Upper lobe of right lung (tissue), 1 donor: ENCODE results near the gene USP9X. TPM values are rescaled to one million over a fixed set of nuclear protein-coding genes. Genes with fewer than 3 reads are reported as not detected.
A peak's percentile ranks its signal among the peaks of the same experiment; 100 is the strongest.

Experiments used
- ATAC-seq: fragments of 200-7000 bp; cut with Tn5 transposase; one replicate; pipeline ENCODE4 v1.9.1; 2020; ENCODE audit warnings: mild to moderate bottlenecking, moderate library complexity
- DNase-seq: peaks from one replicate; pipeline ENCODE4 v3.0.0-alpha.2; 2020
- H3K27ac ChIP-seq: fragments of 200-600 bp; one replicate; pipeline ENCODE4 v1.8.0; 2022
- H3K27me3 ChIP-seq: fragments of 200-600 bp; one replicate; pipeline ENCODE4 v1.8.0; 2022; ENCODE audit warnings: mild to moderate bottlenecking
- H3K36me3 ChIP-seq: fragments of 200-600 bp; one replicate; pipeline ENCODE4 v1.8.0; 2022
- H3K4me1 ChIP-seq: fragments of 200-600 bp; one replicate; pipeline ENCODE4 v1.8.0; 2022
- H3K4me3 ChIP-seq: fragments of 200-600 bp; one replicate; pipeline ENCODE4 v1.8.0; 2022; ENCODE audit warnings: mild to moderate bottlenecking
- H3K9me3 ChIP-seq: fragments of 200-600 bp; one replicate; pipeline ENCODE4 v1.8.0; 2022
- intact Hi-C: fragments of 100-400 bp; cut with DNase I; formaldehyde crosslinking; loops from one replicate; pipeline ENCODE4 v1.11.0; 2022
- total RNA-seq: library from RNA; stranded (reverse); fragmentation: NEBNext Ultra II Directional; extraction: Animal tissue kit (Norgen Biotek cat#: 25700); gene quantifications from one replicate; pipeline ENCODE4 v1.2.1, GENCODE V29; 2021
- TF ChIP-seq, protein P1 (sequence below): fragments of 200-600 bp; IDR thresholded peaks from one replicate; pipeline ENCODE4 v1.8.0; 2022; ENCODE audit warnings: antibody characterized with exemption
- donor health status: DM: no; HTN: yes; CAD: no; lungs with severe emphysema.

Gene USP9X
- total RNA-seq, 1 donor from 2014 or later: 71.5 TPM

DNA sequence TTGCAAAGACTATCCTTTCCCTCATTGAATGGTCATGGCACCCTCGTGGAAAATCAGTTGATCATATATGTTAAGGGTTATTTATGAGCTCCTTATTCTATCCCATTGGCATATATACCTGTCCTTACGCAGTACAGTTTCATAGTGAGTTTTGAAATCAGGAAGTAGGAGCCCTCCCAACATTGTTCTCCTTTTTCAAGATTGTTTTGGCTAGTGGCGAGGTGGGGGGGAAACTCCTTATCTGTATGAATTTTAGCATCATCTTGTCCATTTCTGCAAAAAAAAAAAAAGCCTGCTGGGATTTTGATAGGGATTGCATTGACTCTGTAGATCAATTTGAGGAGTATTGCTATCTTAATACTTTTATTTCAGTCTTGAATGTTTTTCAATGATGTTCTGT is 2.5 kb upstream of the USP9X start:
- no peak for ATAC-seq
- Histone ChIP-seq H3K4me3 (no peak overlapping the region), H3K27me3 (no peaks in the 10 kb centered on the region), H3K36me3 (no peaks in the 10 kb centered on the region), H3K9me3 (no peaks in the 10 kb centered on the region), H3K27ac (no peak overlapping the region), H3K4me1 (no peaks in the 10 kb centered on the region)
- DNase-seq: no peak
- intact Hi-C loops: no loop called here
- TF ChIP-seq, protein P1, sequence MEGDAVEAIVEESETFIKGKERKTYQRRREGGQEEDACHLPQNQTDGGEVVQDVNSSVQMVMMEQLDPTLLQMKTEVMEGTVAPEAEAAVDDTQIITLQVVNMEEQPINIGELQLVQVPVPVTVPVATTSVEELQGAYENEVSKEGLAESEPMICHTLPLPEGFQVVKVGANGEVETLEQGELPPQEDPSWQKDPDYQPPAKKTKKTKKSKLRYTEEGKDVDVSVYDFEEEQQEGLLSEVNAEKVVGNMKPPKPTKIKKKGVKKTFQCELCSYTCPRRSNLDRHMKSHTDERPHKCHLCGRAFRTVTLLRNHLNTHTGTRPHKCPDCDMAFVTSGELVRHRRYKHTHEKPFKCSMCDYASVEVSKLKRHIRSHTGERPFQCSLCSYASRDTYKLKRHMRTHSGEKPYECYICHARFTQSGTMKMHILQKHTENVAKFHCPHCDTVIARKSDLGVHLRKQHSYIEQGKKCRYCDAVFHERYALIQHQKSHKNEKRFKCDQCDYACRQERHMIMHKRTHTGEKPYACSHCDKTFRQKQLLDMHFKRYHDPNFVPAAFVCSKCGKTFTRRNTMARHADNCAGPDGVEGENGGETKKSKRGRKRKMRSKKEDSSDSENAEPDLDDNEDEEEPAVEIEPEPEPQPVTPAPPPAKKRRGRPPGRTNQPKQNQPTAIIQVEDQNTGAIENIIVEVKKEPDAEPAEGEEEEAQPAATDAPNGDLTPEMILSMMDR: no peak

GRCh38 chrX:41084044-41084892 is 977 bp upstream of the USP9X start:
- TF ChIP-seq, protein P1: no peak
- Histone ChIP-seq H3K36me3 (no peaks in the 10 kb centered on the region), H3K27ac (peak overlapping the region; percentile 98), H3K4me1 (peaks cover 10% of the 10 kb centered on the region), H3K27me3 (no peaks in the 10 kb centered on the region), H3K4me3 (peak overlapping the region; percentile 70), H3K9me3 (no peaks in the 10 kb centered on the region)
- ATAC-seq: peak; percentile 91
- intact Hi-C loops: no loop called here
- peak; percentile 97 for DNase-seq

DNA sequence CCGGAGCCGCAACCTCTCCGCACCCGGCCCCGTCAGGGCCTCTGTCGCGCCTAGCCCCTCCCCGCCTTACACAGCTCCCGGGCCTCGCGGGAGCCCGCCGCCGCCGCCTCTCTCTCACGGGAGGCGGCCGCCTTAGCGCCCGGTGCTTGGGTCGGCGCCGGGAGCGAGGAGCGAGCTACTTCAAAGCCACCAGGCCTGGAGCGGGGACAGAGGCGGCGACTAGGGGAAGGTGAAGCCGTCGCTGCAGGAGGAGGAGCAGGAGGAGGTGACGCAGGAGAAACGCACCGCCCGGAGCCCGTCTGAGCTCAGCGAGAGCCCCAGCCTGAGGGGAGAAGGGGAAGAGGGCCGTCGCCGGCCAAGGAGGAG is 250 bp downstream of the USP9X start:
- H3K36me3 ChIP-seq: no peaks in the 10 kb centered on the region
- intact Hi-C loops: no loop called here
- TF ChIP-seq, protein P1: no peak

GRCh38 chrX:41085878-41086626 is 807 bp downstream of the USP9X start:
- Histone ChIP-seq H3K4me1 (peaks cover 13% of the 10 kb centered on the region), H3K27ac (peak overlapping the region; percentile 98), H3K4me3 (peak overlapping the region; percentile 70), H3K36me3 (no peaks in the 10 kb centered on the region), H3K27me3 (no peaks in the 10 kb centered on the region), H3K9me3 (no peaks in the 10 kb centered on the region)
- TF ChIP-seq, protein P1: no peak
- peak; percentile 73 for DNase-seq
- intact Hi-C loops: no loop called here
- ATAC-seq: peak; percentile 27

More for the DNA sequence above, 250 bp downstream of the USP9X start:
- ATAC-seq: peak; percentile 49
- H3K4me3 ChIP-seq: peak overlapping the region; percentile 70
- H3K9me3 ChIP-seq: no peaks in the 10 kb centered on the region
- peak; percentile 85 for DNase-seq
- H3K4me1 ChIP-seq: peaks cover 10% of the 10 kb centered on the region
- H3K27me3 ChIP-seq: no peaks in the 10 kb centered on the region
- H3K27ac ChIP-seq: peak overlapping the region; percentile 98

GRCh38 chrX:41086627-41086932 is 1.3 kb downstream of the USP9X start:
- DNase-seq (peak; percentile 76), ATAC-seq (no peak)
- intact Hi-C loops: no loop called here
- H3K4me1 ChIP-seq: peaks cover 16% of the 10 kb centered on the region
- no peaks in the 10 kb centered on the region for H3K9me3 ChIP-seq
- no peaks in the 10 kb centered on the region for H3K36me3 ChIP-seq
- peak overlapping the region; percentile 98 for H3K27ac ChIP-seq
- peak overlapping the region; percentile 70 for H3K4me3 ChIP-seq
- H3K27me3 ChIP-seq: no peaks in the 10 kb centered on the region
- TF ChIP-seq, protein P1: no peak
